HG03039 (cell line): Measurements from ENCODE around the gene CROCC2.

Source experiments
- ATAC-seq: cut with Tn5 transposase; IDR thresholded peaks from one replicate; pipeline ENCODE4 v1.9.1; 2021; ENCODE audit warnings: mild to moderate bottlenecking, moderate library complexity; ENCODE audit not compliant: unreplicated experiment

CROCC2 gene

GRCh38 chr2:240919786-240920782 lies 13.9 kb downstream of the CROCC2 start:
- ATAC-seq: no peak

- ATAC-seq: no peak
Observed at GRCh38 chr2:240920783-240921231, 14.7 kb downstream of the CROCC2 start.

GRCh38 chr2:240921311-240921994 lies 15.3 kb downstream of the CROCC2 start:
- ATAC-seq: no peak

- no peak for ATAC-seq
Observed at GRCh38 chr2:240921995-240922244, 15.8 kb downstream of the CROCC2 start.

GRCh38 chr2:240922245-240922981 lies 16.3 kb downstream of the CROCC2 start:
- ATAC-seq: no peak

GRCh38 chr2:240922982-240923537 lies 16.9 kb downstream of the CROCC2 start:
- no peak for ATAC-seq

- no peak for ATAC-seq
Observed at GRCh38 chr2:240925191-240925567, 19.0 kb downstream of the CROCC2 start.

GRCh38 chr2:240925568-240926515 lies 19.7 kb downstream of the CROCC2 start:
- ATAC-seq: no peak

GRCh38 chr2:240926516-240927389 lies 20.6 kb downstream of the CROCC2 start:
- ATAC-seq: no peak

GRCh38 chr2:240927390-240927781 lies 21.2 kb downstream of the CROCC2 start:
- no peak for ATAC-seq

- ATAC-seq: no peak
Observed at GRCh38 chr2:240928476-240929363, 22.6 kb downstream of the CROCC2 start.

- ATAC-seq: no peak
Observed at GRCh38 chr2:240929364-240930095, 23.4 kb downstream of the CROCC2 start.

- ATAC-seq: no peak
Observed at GRCh38 chr2:240930096-240930630, 24.0 kb downstream of the CROCC2 start.

GRCh38 chr2:240930631-240931318 lies 24.6 kb downstream of the CROCC2 start:
- no peak for ATAC-seq

- no peak for ATAC-seq
Observed at GRCh38 chr2:240931319-240931949, 25.3 kb downstream of the CROCC2 start.
